GM12872 (cell line): ENCODE measurements around the gene EXOC3L4.

Experiments
- TF ChIP-seq, protein P1 (sequence below): IDR thresholded peaks from 3 replicates; pipeline ENCODE4 v1.5.1; 2011; ENCODE audit warnings: low read depth, mild to moderate bottlenecking, low read length, moderate library complexity; ENCODE audit not compliant: insufficient read depth

The EXOC3L4 gene

DNA sequence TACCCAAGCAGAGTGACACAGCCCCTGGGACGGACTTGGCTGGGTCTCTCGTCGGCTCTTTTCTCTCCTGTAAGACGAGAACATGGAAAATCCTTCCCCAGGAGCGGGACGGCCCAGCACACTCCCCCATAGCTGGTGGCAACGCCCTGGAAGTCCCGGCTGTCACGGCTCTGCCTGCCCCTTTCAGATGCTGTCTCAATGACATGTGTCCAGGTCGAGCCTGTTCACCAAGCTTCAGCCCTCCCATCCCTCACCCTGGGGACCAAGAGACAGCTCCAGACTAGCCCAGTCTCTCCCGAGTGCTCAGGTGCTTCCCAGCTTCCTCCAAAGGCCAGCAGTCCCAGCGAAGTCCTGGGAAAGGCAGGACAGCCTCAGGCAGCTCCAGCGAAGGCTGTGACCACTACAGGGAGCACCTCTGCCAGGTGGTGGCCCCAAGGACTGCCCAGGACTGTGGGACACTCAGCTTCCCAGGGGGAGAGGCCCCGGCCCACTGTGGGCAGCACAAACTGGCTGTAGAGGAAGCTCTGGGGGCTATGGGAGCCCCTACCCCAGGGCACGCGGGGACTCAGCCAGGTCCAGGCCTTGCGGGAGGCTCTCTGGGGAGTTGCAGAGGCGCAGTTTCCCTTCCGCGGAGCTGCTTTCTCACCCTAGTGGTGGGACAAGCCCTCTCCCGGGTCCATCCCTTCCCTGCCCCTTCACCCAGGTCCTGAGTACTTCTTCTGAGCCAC lies 62.3 kb downstream of the EXOC3L4 start:
- TF ChIP-seq, protein P1, sequence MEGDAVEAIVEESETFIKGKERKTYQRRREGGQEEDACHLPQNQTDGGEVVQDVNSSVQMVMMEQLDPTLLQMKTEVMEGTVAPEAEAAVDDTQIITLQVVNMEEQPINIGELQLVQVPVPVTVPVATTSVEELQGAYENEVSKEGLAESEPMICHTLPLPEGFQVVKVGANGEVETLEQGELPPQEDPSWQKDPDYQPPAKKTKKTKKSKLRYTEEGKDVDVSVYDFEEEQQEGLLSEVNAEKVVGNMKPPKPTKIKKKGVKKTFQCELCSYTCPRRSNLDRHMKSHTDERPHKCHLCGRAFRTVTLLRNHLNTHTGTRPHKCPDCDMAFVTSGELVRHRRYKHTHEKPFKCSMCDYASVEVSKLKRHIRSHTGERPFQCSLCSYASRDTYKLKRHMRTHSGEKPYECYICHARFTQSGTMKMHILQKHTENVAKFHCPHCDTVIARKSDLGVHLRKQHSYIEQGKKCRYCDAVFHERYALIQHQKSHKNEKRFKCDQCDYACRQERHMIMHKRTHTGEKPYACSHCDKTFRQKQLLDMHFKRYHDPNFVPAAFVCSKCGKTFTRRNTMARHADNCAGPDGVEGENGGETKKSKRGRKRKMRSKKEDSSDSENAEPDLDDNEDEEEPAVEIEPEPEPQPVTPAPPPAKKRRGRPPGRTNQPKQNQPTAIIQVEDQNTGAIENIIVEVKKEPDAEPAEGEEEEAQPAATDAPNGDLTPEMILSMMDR: no peak

DNA sequence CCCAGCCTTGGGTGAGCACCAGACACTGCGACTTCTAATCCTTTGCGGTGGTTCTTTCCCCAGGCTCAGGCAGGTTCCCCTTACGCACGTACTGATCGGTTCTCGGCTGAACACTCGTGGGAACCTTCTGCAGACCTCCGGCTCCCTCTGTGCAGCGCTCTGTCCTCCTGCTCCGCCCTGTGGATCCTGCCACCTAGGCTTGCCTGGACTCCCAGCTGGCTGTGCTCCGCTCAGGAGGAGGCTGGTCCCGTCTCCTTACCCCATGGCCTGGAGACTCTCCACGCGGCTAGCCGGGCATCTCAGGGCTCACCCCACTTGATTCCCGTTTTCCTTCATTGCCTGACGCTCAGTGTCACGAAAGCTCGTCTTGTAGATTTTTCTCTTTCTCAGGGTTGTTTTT lies 63.4 kb downstream of the EXOC3L4 start:
- TF ChIP-seq, protein P1: no peak

DNA sequence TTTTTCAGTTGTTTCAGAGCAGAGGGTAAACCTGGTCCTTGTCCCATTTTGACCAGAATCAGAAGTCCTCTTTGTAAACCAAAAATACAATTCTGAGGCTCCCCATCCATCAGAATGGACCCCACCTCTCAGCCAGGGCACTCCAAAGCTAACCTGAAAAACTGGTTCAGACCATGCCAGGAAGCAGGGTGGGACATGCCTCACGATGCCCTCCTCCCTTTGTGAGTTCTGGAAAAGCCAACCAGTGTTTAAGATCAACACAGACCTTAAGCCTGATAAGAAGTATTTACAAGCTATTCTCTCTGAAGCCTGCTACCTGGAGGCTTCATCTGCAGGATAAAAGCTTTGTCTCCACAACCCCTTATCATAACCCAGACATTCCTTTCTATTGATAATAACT lies 64.2 kb downstream of the EXOC3L4 start:
- TF ChIP-seq, protein P1: no peak
